Smooth muscle cell (in vitro differentiated cells): ENCODE results near the gene ZFYVE28. TPM values are rescaled to one million over a fixed set of nuclear protein-coding genes. Genes with fewer than 3 reads are reported as not detected.

ENCODE experiments used
- DNase-seq: peaks from one replicate; lab custom pipeline; 2025; ENCODE audit not compliant: unreplicated experiment; lab: John Stamatoyannopoulos, UW
- H2AFZ ChIP-seq: fragments of 200-600 bp; sonication (generic); 2 replicates; pipeline ENCODE4 v1.6.0; 2016; ENCODE audit warnings: antibody characterized with exemption, low read depth, mild to moderate bottlenecking
- H3F3A ChIP-seq: fragments of 200-600 bp; sonication (generic); 2 replicates; pipeline ENCODE4 v1.6.0; 2017; ENCODE audit warnings: antibody characterized with exemption, low read depth
- H3K27ac ChIP-seq: fragments of 200-600 bp; sonication (generic); 2 replicates; pipeline ENCODE4 v1.5.1; 2016; ENCODE audit warnings: low read depth, mild to moderate bottlenecking
- H3K27me3 ChIP-seq: fragments of 200-600 bp; sonication (generic); 2 replicates; pipeline ENCODE4 v1.6.1; 2016; ENCODE audit warnings: low read depth, mild to moderate bottlenecking
- H3K36me3 ChIP-seq: fragments of 200-600 bp; sonication (generic); 2 replicates; pipeline ENCODE4 v1.5.1; 2016; ENCODE audit warnings: low read depth
- H3K4me1 ChIP-seq: fragments of 200-600 bp; sonication (generic); 2 replicates; pipeline ENCODE4 v1.5.1; 2016; ENCODE audit warnings: low read depth
- H3K4me2 ChIP-seq: fragments of 200-600 bp; sonication (generic); 2 replicates; pipeline ENCODE4 v1.6.0; 2016; ENCODE audit warnings: mild to moderate bottlenecking
- H3K4me3 ChIP-seq: fragments of 200-600 bp; sonication (generic); 2 replicates; pipeline ENCODE4 v1.5.1; 2016; ENCODE audit warnings: mild to moderate bottlenecking
- H3K79me2 ChIP-seq: fragments of 200-600 bp; sonication (generic); 2 replicates; pipeline ENCODE4 v1.6.0; 2016; ENCODE audit warnings: low read depth, mild to moderate bottlenecking
- H3K9ac ChIP-seq: fragments of 200-600 bp; sonication (generic); 2 replicates; pipeline ENCODE4 v1.6.0; 2016; ENCODE audit warnings: low read depth
- H3K9me3 ChIP-seq: fragments of 200-600 bp; sonication (generic); replicated peaks from 2 replicates; pipeline ENCODE4 v1.5.1; 2016; ENCODE audit warnings: low read depth
- H4K20me1 ChIP-seq: fragments of 200-600 bp; sonication (generic); 2 replicates; pipeline ENCODE4 v1.6.0; 2016; ENCODE audit warnings: low read depth
- CTCF ChIP-seq: fragments of 200-600 bp; sonication (generic); IDR thresholded peaks from 2 replicates; pipeline ENCODE4 v1.5.1; 2017; ENCODE audit warnings: borderline replicate concordance, mild to moderate bottlenecking, antibody characterized with exemption; ENCODE audit not compliant: insufficient read depth, poor library complexity, severe bottlenecking
- WGBS: methylation state at CpG from one replicate; pipeline ENCODE4 v1.1.7; 2016; ENCODE audit warnings: low lambda C conversion rate; 5-methylcytosine and 5-hydroxymethylcytosine counted together
- polyA plus RNA-seq: library from polyadenylated mRNA; unstranded; fragments of >200 nt; fragmentation: Nextera tagmentation; extraction: Ambion mirVana; gene quantifications from 2 replicates; pipeline ENCODE4 v1.2.1, GENCODE V29; 2016
- total RNA-seq: library from RNA; depleted of rRNA; stranded (reverse); fragments of >200 nt; gene quantifications from 2 replicates; pipeline ENCODE4 v1.2.3, GENCODE V29; 2014

The ZFYVE28 gene
- total and polyA plus RNA-seq, 2 experiments from 2014 or later, result 0.22 TPM; not detected in 1

GRCh38 chr4:2362266-2363055 lies 56.0 kb downstream of the ZFYVE28 start:
- no peak overlapping the region for H3K4me2 ChIP-seq
- H3K27me3 ChIP-seq, result no peaks in the 10 kb centered on the region
- no peak for DNase-seq
- no peak overlapping the region for H3K4me3 ChIP-seq
- no peaks in the 10 kb centered on the region for H3K36me3 ChIP-seq
- 90% methylated on average over 15 of the region's 15 CpGs for WGBS
- no peaks in the 10 kb centered on the region for H3K79me2 ChIP-seq
- no peak overlapping the region for H3K27ac ChIP-seq
- H3F3A ChIP-seq, result no peaks in the 10 kb centered on the region
- H3K9ac ChIP-seq, result no peak overlapping the region
- no peak overlapping the region for H2AFZ ChIP-seq
- H3K9me3 ChIP-seq, result no peaks in the 10 kb centered on the region
- H4K20me1 ChIP-seq, result no peaks in the 10 kb centered on the region
- no peaks in the 10 kb centered on the region for H3K4me1 ChIP-seq
- TF ChIP-seq CTCF, result no peak

- no peak overlapping the region for H3K4me2 ChIP-seq
- no peaks in the 10 kb centered on the region for H3K27me3 ChIP-seq
- no peaks in the 10 kb centered on the region for H3F3A ChIP-seq
- H3K27ac ChIP-seq, result no peak overlapping the region
- H3K4me3 ChIP-seq, result no peak overlapping the region
- H4K20me1 ChIP-seq, result no peaks in the 10 kb centered on the region
- H3K4me1 ChIP-seq, result no peaks in the 10 kb centered on the region
- no peaks in the 10 kb centered on the region for H3K36me3 ChIP-seq
- WGBS, result 91% methylated on average over 22 of the region's 23 CpGs
- TF ChIP-seq CTCF, result no peak
- H3K79me2 ChIP-seq, result no peaks in the 10 kb centered on the region
- no peak for DNase-seq
- H3K9ac ChIP-seq, result no peak overlapping the region
- H2AFZ ChIP-seq, result no peak overlapping the region
- H3K9me3 ChIP-seq, result no peaks in the 10 kb centered on the region
Measured at GRCh38 chr4:2361366-2362265, 56.8 kb downstream of the ZFYVE28 start.

GRCh38 chr4:2360396-2360730 lies 58.1 kb downstream of the ZFYVE28 start:
- Histone ChIP-seq H3K9ac (no peak overlapping the region), H3F3A (no peaks in the 10 kb centered on the region), H4K20me1 (no peaks in the 10 kb centered on the region), H3K4me3 (no peak overlapping the region), H3K4me2 (no peak overlapping the region), H3K4me1 (no peaks in the 10 kb centered on the region), H3K27ac (no peak overlapping the region), H3K27me3 (no peaks in the 10 kb centered on the region), H3K79me2 (no peaks in the 10 kb centered on the region), H3K9me3 (no peaks in the 10 kb centered on the region), H2AFZ (no peak overlapping the region), H3K36me3 (no peaks in the 10 kb centered on the region)
- TF ChIP-seq CTCF, result no peak
- no peak for DNase-seq
- WGBS, result 92% methylated on average over 6 of the region's 6 CpGs
